H1 (cell line): ENCODE data around the gene NUP155. TPM values are rescaled to one million over a fixed set of nuclear protein-coding genes. Genes with fewer than 3 reads are reported as not detected.
A peak's percentile ranks its signal among the peaks of the same experiment; 100 is the strongest.

Source experiments
- POLR2A ChIP-seq, 2 experiments: IDR thresholded peaks; 1 replicate in 1 of 2; 2 replicates in 1 of 2; pipeline ENCODE4 v1.6.1; 2011; ENCODE audit warnings: low read depth in 2 of 2, low read length in 2 of 2, mild to moderate bottlenecking in 2 of 2; ENCODE audit errors: control extremely low read depth in 1 of 2
- POLR2AphosphoS5 ChIP-seq: IDR thresholded peaks from 2 replicates; pipeline ENCODE4 v1.6.1; 2011; ENCODE audit warnings: low read depth, low read length
- RAD21 ChIP-seq, 2 experiments: IDR thresholded peaks in 1 of 2; conservative IDR thresholded peaks in 1 of 2; 2 replicates each; pipeline ENCODE4 v1.6.1; 2011; ENCODE audit warnings: low read depth in 2 of 2, low read length in 2 of 2, improper control_type of control experiment in 1 of 2, inconsistent platforms in 1 of 2, mild to moderate bottlenecking in 1 of 2, moderate library complexity in 1 of 2
- SIN3A ChIP-seq, 2 experiments: IDR thresholded peaks in 1 of 2; conservative IDR thresholded peaks in 1 of 2; 2 replicates each; pipeline ENCODE4 v1.6.1; 2011 to 2012; ENCODE audit warnings: low read length in 2 of 2, improper control_type of control experiment in 1 of 2, low read depth in 1 of 2, mild to moderate bottlenecking in 1 of 2
- TAF7 ChIP-seq: optimal IDR thresholded peaks from 2 replicates; pipeline ENCODE3; 2011; ENCODE audit warnings: low read depth, mild to moderate bottlenecking, inconsistent platforms, low read length, moderate library complexity, borderline replicate concordance
- polyA plus RNA-seq, 7 experiments: library from polyadenylated mRNA; depleted of rRNA in 3 of 7; stranded (reverse) in 5 of 7; unstranded in 2 of 7; fragments of >200 nt in 5 of 7; fragments of 200-250 nt in 2 of 7; gene quantifications; 1 replicate in 5 of 7; 2 replicates in 1 of 7; 4 replicates in 1 of 7; pipeline versions ENCODE4 v1.2.1 to v1.2.3, GENCODE V29; 2011 to 2013; ENCODE audit warnings: missing spikeins in 2 of 7, mixed read lengths in 2 of 7
- total RNA-seq: library from RNA; stranded (reverse); fragmentation: NEBNext Ultra II Directional; extraction: Animal tissue kit (Norgen Biotek cat#: 25700); gene quantifications from 2 replicates; pipeline ENCODE4 v1.2.1, GENCODE V29; 2021

NUP155 gene
- total and polyA plus RNA-seq, 2 of the 8 experiments (the other 6 are each of a cell fraction or from before 2014, with no cell fraction given), result 27.1 to 91.6 TPM

GRCh38 chr5:37370864-37371726 is at the start of gene NUP155 (continued):
- TF ChIP-seq SIN3A (conservative IDR thresholded peaks at IDR 0.05 in 1 of 2, IDR thresholded peaks at IDR 0.05 in 1 of 2; ENCODE audit: low read depth in 1 of 2, low read length in 2 of 2), result peak; percentile 72 to 73; a peak in 3 of 4 replicates
- TF ChIP-seq TAF7, result peak; percentile 54
- TF ChIP-seq POLR2A (IDR thresholded peaks at IDR 0.05; ENCODE audit: control extremely low read depth in 1 of 2, low read depth in 2 of 2, low read length in 2 of 2), result peak in 1 of 2 experiments; percentile 92; a peak in 2 of 3 replicates
- no peak for TF ChIP-seq RAD21 (IDR thresholded peaks at IDR 0.05 in 1 of 2, conservative IDR thresholded peaks at IDR 0.05 in 1 of 2; ENCODE audit: low read depth in 2 of 2, low read length in 2 of 2)
- TF ChIP-seq POLR2AphosphoS5, result peak; percentile 87
